CD4-positive, alpha-beta T cell treated with Interleukin-15 for 4 hours (primary cell): ENCODE results near the gene FGD2.
"Not testable (repeated sequence)": the region's sequence is repeated elsewhere in the genome, so short reads cannot be mapped to it uniquely, and the experiment has no call there.

Experiments
- DNase-seq: peaks from one replicate; pipeline ENCODE4 v3.0.0-alpha.2; 2020; ENCODE audit warnings: low spot score

FGD2 gene

DNA sequence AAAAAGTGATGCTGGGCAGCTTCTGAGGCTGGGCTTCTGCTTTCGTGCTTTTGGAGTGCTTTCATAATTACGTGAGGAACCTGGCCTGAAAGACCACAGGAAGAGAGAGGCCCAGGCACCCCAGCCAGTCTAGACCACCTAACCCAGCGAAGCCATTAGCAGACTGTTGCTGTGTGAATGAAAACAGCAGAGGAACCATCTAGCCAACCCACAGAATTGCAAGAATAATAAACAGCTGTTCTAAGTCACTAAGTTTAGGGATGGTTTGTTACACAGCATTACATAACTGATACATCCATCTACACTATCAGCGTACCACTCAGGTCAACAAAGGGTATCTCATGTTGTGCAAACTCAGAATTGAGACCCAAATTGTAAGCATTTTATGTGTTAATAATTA, 34.5 kb downstream of the FGD2 start:
- no peak for DNase-seq

DNA sequence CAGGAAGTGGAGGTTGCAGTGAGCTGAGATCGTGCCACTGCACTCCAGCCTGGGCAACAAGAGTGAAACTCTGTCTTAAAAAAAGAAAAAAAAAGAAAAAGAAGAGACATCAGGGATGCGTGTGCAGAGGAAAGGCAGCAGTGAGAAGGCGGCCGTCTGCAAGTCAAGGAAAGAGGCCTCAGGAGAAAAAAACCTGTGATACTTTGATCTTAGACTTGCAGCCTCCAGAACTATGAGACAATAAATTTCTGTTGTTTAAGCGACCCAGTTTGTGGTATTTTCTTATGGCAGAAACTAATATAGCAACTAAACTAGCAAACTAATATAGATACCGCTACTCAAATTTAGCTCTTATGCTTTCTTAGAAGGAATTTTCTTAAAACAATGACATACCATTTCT, 36.1 kb downstream of the FGD2 start:
- DNase-seq: no peak

DNA sequence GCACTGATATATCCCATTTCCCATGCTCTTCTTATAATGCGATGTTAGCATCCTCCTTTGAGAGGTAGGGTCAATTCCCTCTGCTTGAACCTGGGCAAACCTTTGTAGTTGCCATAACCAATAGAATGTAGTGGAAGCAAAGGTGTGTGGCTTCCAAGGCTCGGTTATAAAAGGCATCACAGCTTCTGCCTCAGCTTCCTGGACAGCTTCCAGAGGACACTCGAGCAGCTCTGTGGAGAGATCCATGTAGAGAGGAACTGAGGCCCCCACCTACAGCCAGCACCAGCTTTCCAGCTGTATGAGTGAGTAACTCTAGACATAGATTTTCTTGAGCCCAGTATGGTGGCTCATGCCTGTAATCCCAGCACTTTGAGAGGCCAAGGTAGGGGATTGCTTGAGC, 36.7 kb downstream of the FGD2 start:
- no peak for DNase-seq

DNA sequence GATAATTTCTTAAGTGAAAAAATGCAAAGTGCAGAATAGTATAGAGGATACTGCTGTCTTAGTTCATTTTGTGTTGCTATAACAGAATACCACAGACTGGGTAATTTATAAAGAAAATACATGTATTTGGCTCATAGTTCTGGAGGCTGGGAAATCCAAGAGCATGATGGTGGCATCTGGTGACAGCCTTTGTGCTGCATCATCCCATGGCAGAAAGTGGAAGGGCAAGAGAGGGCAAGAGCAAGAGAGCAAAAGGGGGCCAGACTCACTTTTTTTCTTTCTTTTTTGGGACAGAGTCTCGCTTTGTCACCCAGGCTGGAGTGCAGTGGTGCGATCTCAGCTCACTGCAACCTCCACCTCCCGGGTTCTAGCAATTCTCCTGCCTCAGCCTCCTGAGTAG, 37.6 kb downstream of the FGD2 start:
- not testable (repeated sequence) for DNase-seq

DNA sequence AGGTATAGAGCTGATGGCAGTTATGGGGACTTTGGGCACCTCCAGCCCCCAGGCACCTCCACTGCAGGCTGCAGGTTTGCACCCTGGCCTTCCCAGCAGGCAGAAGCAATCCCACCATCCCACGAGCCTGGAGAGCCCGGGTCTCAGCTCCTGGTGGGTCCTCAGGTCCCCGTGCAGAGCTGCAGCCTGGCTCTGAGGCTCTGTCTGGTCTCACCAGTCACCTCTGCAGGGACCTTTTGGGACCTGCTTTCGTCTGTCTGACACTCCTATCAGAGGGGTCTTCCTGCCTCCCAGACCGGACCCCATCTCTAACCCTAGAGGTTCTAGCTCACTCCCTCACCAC, 41.9 kb downstream of the FGD2 start:
- no peak for DNase-seq

DNA sequence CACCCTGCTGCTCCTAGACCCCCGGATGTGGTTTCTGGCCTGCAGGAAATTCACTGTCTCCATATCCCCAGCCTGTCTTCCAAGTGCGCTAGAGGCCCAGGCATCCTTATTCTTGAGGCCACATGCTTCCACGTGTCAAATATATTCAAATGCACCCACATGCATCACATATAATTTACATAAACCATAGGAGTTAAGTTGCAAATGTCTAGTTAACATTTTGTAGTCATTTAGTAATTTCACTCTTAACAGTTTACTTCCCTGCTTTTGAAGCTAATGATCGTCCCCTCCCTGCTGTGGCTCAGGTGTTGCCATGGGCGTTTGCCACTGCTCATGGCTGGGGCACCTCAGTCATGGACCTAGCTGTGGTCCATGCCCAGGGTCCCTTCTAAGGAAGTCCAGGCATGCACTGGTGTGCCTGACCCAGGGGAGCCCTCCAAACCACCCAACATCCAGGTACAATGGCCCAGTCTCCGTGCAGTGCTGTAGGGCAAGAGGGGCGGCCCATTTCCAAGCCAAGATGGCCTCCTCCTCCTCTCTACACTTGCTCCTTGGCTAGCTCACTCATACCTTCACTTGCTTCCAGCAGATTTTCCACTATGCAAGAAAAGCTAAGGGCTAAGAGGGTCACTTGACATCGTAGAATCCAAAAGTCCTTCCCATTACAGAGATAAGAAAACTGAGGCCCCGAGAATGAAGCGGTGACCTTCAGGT, 42.4 kb downstream of the FGD2 start:
- no peak for DNase-seq

DNA sequence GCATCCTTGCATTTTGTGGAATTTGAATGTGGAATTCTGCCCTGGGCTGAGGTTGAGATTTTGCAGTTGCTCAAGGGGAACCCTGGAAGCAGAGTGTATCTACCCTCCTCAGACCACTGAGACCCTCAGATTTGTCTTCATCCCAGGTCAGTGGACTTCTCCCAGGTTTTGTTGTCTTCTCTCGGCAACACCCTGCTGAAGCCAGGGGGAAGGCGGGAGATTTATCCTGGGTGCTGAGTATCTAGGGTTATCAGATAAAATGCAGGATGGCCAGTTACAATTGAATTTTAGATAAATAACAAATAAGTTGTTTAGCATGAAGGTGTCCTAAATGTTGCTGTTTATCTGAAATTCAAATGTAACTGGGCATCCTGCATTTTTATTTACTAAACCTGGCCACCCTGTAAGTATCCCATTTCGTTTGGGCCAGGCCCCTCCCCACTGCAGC, 43.0 kb downstream of the FGD2 start:
- no peak for DNase-seq

DNA sequence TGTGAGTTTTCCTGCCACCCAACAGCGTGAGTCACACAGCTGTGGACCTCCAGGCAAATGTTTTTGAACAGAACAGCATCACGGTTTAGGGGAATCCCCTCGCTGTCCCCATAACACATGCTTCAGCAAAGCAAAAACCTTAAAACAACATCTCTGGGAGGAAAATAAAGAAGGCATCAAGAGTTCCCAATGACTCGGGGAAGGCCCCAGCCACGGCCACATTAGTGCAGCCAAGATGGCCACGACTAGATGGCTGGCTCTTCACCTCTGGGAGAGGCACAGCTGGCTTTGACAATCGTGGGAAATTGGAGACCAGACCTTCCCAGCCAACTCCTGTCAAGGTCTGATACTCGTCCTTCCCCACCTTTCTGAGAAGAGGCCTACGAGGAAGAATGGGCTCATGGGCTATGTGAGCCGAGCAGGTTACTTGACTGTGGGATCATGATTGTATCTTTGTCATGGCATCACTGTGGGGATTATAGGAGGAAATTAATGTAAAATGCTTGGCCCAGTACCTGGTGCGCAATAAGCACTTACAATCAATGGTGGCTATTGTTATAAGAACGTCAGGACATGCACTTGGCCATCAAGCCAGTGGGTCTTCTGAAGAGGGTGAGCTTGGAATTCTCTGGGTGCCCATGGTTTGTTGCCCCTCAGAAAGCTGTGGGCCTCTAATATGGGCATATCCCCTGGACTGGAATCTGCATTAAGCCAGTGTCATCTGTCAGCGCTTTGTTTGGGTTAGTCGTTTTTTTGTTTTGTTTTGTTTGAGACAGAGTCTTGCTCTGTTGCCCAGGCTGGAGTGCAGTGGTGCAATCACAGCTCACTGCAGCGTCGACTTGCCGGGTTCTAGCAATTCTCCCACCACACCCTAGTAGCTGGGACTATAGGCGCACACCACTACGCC, 43.6 kb downstream of the FGD2 start:
- peak; percentile 89 for DNase-seq

DNA sequence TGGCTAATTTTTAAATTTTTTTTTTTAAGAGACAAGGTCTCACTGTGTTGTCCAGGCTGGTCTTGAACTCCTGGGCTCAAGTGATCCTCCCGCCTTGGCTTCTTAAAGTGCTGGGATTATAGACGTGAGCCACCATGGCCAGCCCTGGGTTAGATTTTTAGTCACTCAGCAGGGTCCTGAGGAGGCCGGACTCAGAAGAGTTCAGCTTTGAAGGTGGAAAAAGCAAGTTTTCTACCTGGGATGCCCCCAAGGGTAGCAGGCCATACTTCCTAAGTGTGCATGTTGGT, 44.2 kb downstream of the FGD2 start:
- no peak for DNase-seq

- peak; percentile 90 for DNase-seq
Measured at GRCh38 chr6:37050045-37050853, 44.8 kb downstream of the FGD2 start.

DNA sequence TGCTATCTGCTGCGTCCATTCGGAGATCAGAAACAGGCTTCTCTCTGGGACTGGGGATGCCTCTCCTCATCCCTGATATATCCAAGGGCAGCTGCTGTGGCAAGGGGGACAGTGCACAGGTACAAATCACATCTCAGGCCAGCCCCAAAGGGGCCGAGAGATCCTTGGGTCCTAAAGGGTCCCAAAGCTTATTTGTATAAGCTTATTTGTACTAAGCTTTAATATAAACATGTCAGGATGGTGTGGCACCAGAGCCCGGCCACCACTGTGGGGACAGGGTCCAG, 45.3 kb downstream of the FGD2 start:
- no peak for DNase-seq

DNA sequence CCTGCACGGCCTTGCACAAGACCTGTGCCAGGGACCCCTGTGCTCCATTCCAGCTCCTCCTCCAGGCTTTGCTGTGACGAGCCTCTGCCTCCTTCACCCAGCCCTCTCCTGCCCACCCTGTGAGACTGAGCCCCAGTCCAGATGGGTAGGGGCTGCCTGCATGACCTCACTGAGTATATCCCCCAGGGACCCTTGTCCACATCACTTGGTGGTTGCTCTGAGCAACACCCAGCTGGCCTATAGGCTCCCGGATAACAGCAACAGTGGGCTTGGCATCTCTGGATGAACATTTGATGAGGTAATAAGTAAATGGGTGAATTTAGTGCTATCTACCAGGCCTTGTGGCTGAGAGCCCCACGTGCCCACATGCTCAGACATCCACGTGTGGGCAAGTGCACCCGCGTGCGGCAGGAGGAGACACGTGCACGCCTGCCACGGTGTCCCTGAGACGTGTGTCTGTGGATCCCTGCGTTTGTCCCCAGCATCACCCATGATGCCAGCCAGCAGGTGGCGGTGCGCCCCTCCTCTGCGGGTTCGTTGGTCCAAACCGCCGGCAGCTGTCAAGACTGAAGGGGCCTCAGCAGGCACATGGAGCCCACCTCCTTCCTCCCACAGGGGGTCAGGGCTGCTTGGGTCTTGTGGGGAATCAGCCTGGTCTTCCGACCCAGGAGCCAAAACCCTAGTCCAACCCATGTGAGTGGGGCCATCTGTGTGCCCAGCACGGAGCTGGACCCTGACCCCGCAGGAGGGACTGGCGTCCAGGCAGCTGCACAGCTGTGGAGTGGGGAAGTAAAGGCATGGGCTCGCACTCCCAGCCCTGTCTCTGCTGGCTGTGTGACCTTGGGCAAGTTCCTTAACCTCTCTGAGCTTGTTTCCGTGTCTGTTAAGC, 45.9 kb downstream of the FGD2 start:
- peak; percentile 92 for DNase-seq

DNA sequence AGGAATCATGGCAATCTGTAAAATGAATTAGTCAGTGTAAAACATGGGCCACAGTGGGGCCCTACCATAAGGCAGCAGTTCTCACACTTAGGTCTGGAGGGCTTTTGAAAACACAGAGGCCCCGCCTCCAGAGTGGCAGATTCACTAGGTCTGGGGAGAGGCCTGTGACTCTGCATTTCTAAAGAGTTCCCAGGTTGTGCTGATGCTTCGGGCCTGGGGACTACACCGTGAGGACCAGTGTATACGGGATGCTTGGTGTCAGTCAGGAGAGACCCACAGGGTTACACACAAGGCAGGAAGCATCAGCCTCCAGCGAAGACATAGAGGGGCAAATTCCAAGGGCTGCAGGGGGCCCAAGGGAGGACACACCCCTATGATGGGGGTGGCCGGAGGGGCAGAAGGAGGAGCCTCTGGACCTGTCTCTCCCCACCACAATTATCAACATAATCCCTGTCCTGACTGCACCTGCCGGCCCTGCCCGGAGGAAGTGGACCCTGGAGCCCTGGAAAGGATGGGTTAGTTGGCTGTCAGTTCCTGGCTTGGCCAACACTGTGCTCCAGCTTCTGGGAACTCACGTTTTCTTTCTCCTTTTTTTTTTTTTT, 46.7 kb downstream of the FGD2 start:
- no peak for DNase-seq

GRCh38 chr6:37053683-37054082, 48.2 kb downstream of the FGD2 start:
- DNase-seq: no peak

GRCh38 chr6:37054171-37054570, 48.7 kb downstream of the FGD2 start:
- DNase-seq: no peak

- no peak for DNase-seq
Measured at GRCh38 chr6:37054580-37054979, 49.1 kb downstream of the FGD2 start.

DNA sequence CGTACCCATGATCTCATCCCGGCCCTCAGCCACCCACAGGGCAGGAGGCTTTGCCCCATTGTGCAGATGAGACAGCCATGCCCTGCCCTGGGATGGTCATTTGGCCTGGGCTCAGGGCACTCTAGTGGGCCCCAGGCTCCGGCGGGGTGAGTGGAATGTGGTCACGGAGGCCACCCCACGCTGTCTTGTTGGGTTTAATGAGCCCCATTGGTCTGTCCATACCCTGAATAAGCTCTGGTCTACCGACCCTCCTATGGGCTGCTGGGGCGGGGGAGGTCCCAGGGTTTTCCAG, 50.6 kb downstream of the FGD2 start:
- DNase-seq: no peak

- DNase-seq: no peak
Measured at GRCh38 chr6:37056439-37057127, 51.1 kb downstream of the FGD2 start.

DNA sequence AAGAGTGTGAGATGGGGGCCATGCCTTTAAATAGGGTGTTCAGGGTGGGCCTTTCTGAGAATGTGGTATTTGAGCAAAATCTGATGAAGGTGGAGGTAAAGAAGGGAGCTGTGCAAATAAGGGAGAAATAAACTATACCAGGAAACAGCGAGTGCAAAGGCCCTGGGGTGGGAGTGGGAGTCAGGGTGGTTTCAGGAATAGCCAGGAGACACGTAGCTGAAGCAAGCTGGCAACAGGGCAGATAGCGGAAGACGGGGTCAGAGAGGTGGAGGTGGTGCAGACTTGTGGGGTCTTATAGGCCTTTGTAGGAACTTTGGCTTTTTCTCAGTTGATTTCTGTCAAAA, 51.6 kb downstream of the FGD2 start:
- DNase-seq: no peak

GRCh38 chr6:37057678-37058077, 52.2 kb downstream of the FGD2 start:
- no peak for DNase-seq

- DNase-seq: no peak
Measured at GRCh38 chr6:37058084-37058586, 52.7 kb downstream of the FGD2 start.
